ENCODE measurements around the gene TEX14.
A peak's percentile ranks its signal among the peaks of the same experiment; 100 is the strongest.

The TEX14 gene

GRCh38 chr17:58510075-58510474 lies 181.8 kb downstream of the TEX14 start:
- no peak for DNase-seq
- TF ChIP-seq CTCF (IDR thresholded peaks at IDR 0.05): no peak
- Mint-ChIP-seq H3K4me1 (peaks cover 23% of the 10 kb centered on the region), H3K9me3 (no peaks in the 10 kb centered on the region), H3K36me3 (ENCODE audit: low read depth) (peaks cover 60% of the 10 kb centered on the region), H3K4me3 (no peak overlapping the region), H3K27ac (peak overlapping the region; percentile 1), H3K27me3 (ENCODE audit: low read depth, poor library complexity) (peaks cover 8% of the 10 kb centered on the region)

- H3K36me3 Mint-ChIP-seq (ENCODE audit: low read depth): peaks cover 76% of the 10 kb centered on the region
- no peak for DNase-seq
- H3K4me1 Mint-ChIP-seq: peaks cover 14% of the 10 kb centered on the region
- peaks cover 8% of the 10 kb centered on the region for H3K27me3 Mint-ChIP-seq (ENCODE audit: low read depth, poor library complexity)
- TF ChIP-seq CTCF (IDR thresholded peaks at IDR 0.05): no peak
- H3K4me3 Mint-ChIP-seq: no peak overlapping the region
- H3K9me3 Mint-ChIP-seq: no peaks in the 10 kb centered on the region
- H3K27ac Mint-ChIP-seq: no peak overlapping the region
Measured at GRCh38 chr17:58508341-58509067, 183.3 kb downstream of the TEX14 start.

- Mint-ChIP-seq H3K27ac (no peak overlapping the region), H3K27me3 (ENCODE audit: low read depth, poor library complexity) (peaks cover 4% of the 10 kb centered on the region), H3K9me3 (no peaks in the 10 kb centered on the region), H3K36me3 (ENCODE audit: low read depth) (peaks cover 88% of the 10 kb centered on the region), H3K4me1 (peaks cover 4% of the 10 kb centered on the region), H3K4me3 (no peak overlapping the region)
- DNase-seq: no peak
- no peak for TF ChIP-seq CTCF (IDR thresholded peaks at IDR 0.05)
Measured at GRCh38 chr17:58507123-58507634, 184.7 kb downstream of the TEX14 start.

All from nephron progenitor cell (in vitro differentiated cells).